Measurements from ENCODE around the gene BROX. TPM values are rescaled to one million over a fixed set of nuclear protein-coding genes. Genes with fewer than 3 reads are reported as not detected.

The BROX gene
- total RNA-seq, 1 experiment from 2014 or later = 141 TPM

DNA sequence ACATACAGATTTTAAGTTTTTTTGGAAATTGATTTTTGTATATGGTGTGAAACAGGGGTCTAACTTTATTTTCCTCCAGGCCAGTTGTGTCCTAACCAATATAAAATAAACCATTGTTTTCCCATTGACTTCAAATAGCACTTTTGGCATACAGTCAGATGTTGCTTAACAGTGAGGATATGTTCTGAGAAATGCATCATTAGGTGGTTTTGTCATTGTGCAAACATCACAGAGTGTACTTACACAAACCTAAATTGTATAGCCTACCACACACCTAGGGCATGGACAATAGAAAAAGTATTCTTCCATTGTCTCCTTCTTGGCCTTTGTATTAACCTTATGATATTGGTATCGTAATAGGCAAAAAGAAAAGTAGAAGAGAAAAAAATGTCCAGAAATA is 65.1 kb downstream of the BROX start:
- DNase-seq (ENCODE audit: low spot score) = no peak

GRCh38 chr1:222777977-222778376 is 65.6 kb downstream of the BROX start:
- no peak for DNase-seq (ENCODE audit: low spot score)

DNA sequence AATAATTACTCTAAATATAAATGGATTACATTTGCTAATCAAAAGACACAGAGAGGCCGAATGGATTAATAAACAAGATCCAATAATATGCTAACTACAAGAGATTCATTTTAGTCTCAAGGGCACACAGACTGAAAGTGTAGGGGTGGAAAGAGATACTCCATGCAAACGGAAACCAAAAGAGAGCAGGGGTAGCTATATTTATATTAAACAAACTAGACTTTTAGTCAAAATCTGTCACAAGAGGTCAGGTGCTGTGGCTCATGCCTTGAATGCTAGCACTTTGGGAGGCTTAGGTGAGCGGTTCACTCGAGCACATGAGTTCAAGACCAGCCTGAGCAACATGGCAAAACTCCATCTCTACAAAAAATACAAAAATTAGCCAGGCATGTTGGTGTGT is 68.9 kb downstream of the BROX start:
- DNase-seq (ENCODE audit: low spot score) = no peak

- DNase-seq (ENCODE audit: low spot score) = no peak
Measured at GRCh38 chr1:222783051-222783450, 70.7 kb downstream of the BROX start.

GRCh38 chr1:222784371-222784770 is 72.0 kb downstream of the BROX start:
- DNase-seq (ENCODE audit: low spot score) = no peak

Other genes with a start within 250 kb of the BROX start
- 5.8 and 10.4 TPM in 2 replicates for gene HHIPL2, start 164.5 kb upstream of the BROX start, total RNA-seq (2014; rRNA removed; shearing (Covaris generic))
- gene TAF1A, start 122.6 kb upstream of the BROX start, total RNA-seq (2014; rRNA removed; shearing (Covaris generic)) = 20.6 and 29.2 TPM in 2 replicates
- gene MIA3, start 94.5 kb upstream of the BROX start, total RNA-seq (2014; rRNA removed; shearing (Covaris generic)) = 27.9 and 34.7 TPM in 2 replicates
- gene AIDA, start 73 bp upstream of the BROX start, total RNA-seq (2014; rRNA removed; shearing (Covaris generic)) = 50.1 and 62.1 TPM in 2 replicates
- not detected in 2 replicates for gene FAM177B, start 24.6 kb downstream of the BROX start, total RNA-seq (2014; rRNA removed; shearing (Covaris generic))
- gene DISP1, start 102.5 kb downstream of the BROX start, total RNA-seq (2014; rRNA removed; shearing (Covaris generic)) = 3.3 and 5.0 TPM in 2 replicates